GM18505 (cell line): Measurements from ENCODE around the gene SMYD4.
"Not testable (repeated sequence)": the region's sequence is repeated elsewhere in the genome, so short reads cannot be mapped to it uniquely, and the experiment has no call there.

Experiments
- ATAC-seq: cut with Tn5 transposase; IDR thresholded peaks from one replicate; pipeline ENCODE4 v1.9.1; 2021; ENCODE audit not compliant: unreplicated experiment
- POLR2A ChIP-seq: IDR thresholded peaks from 4 replicates; pipeline ENCODE4 v1.6.1; 2011; ENCODE audit warnings: borderline replicate concordance; ENCODE audit not compliant: insufficient read depth, insufficient read length; ENCODE audit errors: extremely low read depth

SMYD4 gene

DNA sequence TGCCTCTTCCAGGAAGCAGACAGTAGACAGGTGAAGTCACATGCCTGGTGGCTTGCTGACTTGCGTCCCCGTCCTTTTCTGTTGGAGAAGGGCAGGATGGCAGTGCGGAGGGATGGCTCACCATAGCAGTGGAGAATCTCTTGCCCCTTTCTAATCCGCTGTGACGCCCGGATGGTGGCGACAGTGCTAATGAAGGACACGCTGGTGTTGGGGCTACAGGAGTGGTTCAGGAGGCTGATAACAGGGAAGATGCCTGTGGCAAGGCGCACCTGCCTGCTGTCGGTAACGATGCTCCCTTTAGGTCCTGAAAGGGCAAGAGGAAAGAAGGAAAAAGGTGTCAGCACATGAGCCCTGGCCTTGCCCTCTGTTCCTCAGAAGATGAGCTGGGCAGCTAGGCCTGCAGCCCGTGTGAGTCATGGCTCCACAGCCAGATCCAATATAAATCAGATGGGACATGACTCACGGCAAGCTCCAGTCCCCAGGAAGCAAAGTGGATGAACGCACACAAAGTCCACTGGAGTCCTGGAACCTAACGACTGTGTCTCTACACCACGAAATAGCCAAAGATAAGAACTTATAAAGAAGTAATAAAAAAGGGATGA lies 42.3 kb downstream of the SMYD4 start:
- no peak for ATAC-seq
- TF ChIP-seq POLR2A: no peak

DNA sequence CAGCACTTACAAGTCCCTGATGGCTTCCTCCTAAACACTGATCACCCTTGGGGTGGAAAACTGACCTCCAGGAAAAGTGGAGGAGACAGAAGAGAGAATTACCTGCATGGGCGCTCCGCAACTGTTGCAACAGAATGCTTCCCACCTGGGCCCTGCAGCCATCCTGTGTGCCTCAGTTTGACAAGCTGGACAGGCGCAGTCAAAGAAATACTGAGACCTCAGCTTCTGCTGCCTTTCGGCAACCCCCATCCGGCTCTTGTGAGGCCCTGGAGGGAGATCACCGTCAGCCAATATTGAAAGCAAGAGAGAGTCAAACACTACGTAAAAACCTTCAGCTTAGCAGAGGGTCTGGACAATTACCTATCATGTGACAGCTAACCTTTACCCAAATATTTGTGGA lies 43.0 kb downstream of the SMYD4 start:
- no peak for ATAC-seq
- no peak for TF ChIP-seq POLR2A

DNA sequence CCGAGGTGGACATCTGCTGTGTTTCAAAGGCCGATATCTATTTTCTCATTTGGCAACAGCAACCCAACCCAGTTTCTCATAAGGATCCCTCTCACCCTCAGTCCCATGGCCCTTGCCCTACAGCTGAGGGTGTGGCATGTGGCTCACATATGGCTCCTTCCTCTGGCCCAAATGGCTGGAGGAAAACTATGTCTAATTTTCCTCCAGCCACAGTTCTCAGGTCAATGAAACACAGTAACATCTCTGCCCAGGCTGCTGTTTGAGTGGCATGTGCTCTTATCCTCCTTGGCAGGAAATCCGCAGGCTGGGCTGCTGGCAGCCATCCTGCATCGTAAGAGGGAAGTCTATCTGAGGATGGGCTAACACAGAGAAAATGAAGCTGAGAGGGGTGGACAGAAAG lies 43.8 kb downstream of the SMYD4 start:
- no peak for ATAC-seq
- no peak for TF ChIP-seq POLR2A

- TF ChIP-seq POLR2A: no peak
- no peak for ATAC-seq
These were observed 45.7 kb downstream of the SMYD4 start for GRCh38 chr17:1783834-1784611.

- ATAC-seq: no peak
- TF ChIP-seq POLR2A: no peak
These were observed 46.4 kb downstream of the SMYD4 start for GRCh38 chr17:1783271-1783670.

- ATAC-seq: no peak
- TF ChIP-seq POLR2A: no peak
These were observed 47.5 kb downstream of the SMYD4 start for GRCh38 chr17:1782171-1782567.

- no peak for ATAC-seq
These were observed 50.1 kb downstream of the SMYD4 start for GRCh38 chr17:1779571-1780131.

GRCh38 chr17:1776857-1777256 lies 52.8 kb downstream of the SMYD4 start:
- TF ChIP-seq POLR2A: no peak
- no peak for ATAC-seq

More at GRCh38 chr17:1779571-1780131, 50.1 kb downstream of the SMYD4 start:
- TF ChIP-seq POLR2A: no peak

- TF ChIP-seq POLR2A: no peak
- ATAC-seq: no peak
These were observed 53.4 kb downstream of the SMYD4 start for GRCh38 chr17:1776328-1776727.

DNA sequence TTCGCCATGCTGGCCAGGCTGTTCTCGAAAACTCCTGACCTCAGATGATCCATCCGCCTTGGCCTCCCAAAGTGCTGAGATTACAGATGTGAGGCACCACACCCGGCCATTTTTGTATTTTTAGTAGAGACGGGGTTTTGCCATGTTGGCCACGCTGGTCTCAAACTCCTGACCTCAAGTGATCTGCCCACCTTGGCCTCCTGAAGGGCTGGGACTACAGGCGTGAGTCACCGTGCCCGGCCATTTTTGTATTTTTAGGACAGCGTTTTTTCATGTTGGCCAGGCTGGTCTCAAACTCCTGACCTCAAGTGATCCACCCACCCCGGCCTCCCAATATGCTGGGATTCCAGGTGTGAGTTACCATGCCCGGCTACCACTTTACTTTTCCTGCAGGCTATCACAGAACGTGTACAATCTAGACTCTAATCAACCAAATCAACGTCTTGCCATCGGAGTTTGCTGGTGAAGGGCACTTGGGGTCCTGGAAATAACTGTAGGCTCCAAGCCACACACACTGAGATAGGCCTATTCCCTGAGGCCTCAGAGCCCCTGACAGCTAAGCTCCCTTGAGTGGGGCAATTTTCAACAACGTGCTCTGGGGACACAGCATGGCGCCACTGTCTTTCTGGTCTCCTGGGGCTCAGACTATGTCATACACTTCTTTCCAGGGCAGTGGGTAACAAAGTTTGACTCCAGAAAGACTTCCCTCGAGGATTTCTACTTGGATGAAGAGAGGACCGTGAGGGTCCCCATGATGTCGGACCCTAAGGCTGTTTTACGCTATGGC lies 55.1 kb downstream of the SMYD4 start:
- ATAC-seq: no peak
- TF ChIP-seq POLR2A: no peak

DNA sequence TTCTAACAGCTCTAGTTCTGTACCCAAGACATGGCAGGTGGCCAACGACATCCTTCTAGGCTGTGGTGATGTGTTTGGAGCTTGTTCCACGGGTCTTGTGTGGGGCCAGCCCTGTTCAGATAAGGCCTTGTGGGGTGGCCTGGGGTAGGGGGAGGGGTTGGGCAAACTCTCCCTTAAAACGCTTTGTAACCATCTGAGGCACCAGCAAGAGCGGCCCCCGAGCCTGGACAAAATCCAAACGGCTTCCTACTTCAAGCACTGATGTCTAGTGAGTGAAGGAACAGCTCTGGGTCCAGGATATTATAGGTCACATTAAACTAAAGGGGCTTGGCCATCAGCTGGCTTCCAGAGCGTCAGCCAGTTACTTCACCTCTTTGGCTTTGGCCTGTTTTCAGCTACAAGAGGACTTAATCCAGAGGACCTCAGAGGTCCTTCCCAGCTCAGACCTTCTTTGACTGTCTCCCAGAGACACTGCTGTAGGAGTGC lies 56.0 kb downstream of the SMYD4 start:
- TF ChIP-seq POLR2A: no peak
- ATAC-seq: no peak

- ATAC-seq: not testable (repeated sequence)
These were observed 56.6 kb downstream of the SMYD4 start for GRCh38 chr17:1773000-1773695.

DNA sequence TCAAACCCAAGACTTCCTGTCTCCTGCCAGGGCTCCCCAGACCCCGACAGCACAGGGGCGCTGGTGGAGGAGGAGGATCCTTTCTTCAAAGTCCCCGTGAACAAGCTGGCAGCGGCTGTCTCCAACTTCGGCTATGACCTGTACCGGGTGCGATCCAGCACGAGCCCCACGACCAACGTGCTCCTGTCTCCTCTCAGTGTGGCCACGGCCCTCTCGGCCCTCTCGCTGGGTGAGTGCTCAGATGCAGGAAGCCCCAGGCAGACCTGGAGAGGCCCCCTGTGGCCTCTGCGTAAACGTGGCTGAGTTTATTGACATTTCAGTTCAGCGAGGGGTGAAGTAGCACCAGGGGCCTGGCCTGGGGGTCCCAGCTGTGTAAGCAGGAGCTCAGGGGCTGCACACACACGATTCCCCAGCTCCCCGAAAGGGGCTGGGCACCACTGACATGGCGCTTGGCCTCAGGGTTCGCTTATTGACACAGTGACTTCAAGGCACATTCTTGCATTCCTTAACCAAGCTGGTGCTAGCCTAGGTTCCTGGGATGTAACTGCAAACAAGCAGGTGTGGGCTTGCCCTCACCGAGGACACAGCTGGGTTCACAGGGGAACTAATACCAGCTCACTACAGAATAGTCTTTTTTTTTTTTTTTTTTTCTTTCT lies 59.8 kb downstream of the SMYD4 start:
- TF ChIP-seq POLR2A: no peak
- no peak for ATAC-seq

DNA sequence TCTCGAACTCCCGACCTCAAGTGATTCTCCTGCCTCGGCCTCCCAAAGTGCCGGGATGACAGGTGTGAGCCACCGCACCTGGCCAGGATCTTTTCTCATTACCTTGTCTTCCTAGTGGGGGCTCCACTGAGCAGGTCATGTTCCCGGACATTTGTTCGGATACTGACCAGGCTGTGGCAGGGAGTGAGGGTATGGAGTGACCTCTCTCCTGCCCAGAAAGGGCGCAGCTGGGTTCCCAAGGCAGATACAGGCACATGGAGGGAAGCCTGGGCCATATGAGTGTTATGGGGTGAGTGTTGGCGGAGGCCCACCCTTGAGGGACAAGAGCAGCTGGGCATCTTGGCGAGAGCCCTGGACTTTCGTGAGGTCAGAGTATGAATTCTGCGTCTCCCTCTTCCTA lies 62.3 kb downstream of the SMYD4 start:
- no peak for TF ChIP-seq POLR2A
- ATAC-seq: no peak
